SKM-1 treated with dmso at 0.1 percent for 144 hours (cell line): ENCODE measurements around the gene ARL16.

Experiments used
- DNase-seq: peaks from one replicate; lab custom pipeline; 2025; ENCODE audit not compliant: unreplicated experiment; lab: John Stamatoyannopoulos, UW

Gene ARL16

GRCh38 chr17:81647640-81648012 lies 36.0 kb downstream of the ARL16 start:
- DNase-seq: no peak

GRCh38 chr17:81646869-81647600 lies 36.6 kb downstream of the ARL16 start:
- DNase-seq: no peak

- DNase-seq: peak; percentile 9
Observed at GRCh38 chr17:81644976-81645952, 38.3 kb downstream of the ARL16 start.

DNA sequence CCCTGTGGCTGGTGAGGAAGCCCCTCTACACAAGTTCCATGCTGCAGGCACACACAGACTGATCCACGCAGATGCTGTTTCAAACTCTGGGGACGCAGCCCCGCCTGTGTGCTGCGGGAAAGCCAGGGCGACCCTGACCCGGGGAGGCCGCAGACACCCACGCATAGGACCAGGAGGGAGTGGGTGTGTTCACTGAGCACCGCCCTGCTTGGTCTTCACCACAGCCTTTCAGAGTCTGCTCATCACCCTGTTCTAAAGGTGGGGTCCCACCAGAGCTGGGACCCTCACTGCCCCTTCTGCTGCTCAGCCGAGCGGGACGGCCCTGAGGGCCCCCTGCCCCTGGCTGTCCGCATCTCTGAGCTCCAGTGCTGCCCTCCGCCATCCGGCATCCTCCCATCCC lies 39.1 kb downstream of the ARL16 start:
- no peak for DNase-seq

DNA sequence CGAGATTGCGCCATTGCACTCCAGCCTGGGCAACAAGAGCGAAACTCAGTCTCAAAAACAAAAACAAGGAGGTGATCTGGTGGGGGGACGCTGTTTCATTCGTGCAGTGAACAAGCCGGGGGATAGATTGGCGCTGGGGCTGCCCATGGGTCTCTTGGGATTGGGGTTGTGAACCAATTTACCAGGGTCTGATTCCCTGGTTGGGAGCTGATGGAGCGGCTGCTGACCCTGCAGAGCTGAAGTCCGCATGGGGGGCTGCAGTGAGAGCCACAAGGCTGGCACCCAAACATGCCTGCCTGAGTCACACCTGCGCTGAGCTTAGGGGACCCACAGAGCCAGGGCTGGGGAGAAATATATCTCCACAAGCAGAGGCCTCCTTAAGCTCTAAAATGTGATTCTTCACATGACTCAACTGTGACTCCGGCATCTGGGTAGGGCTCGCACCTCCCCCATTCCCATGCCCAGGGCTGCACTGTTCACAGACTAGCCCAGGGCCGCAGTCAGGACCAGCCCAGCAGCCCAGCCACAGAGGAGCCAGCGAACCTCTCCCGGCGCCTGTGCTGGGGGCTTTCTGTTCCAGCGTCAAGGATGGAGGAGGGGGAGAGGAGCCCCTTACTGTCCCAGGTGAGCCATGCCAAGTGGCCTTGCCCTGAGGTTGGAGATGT lies 41.6 kb downstream of the ARL16 start:
- no peak for DNase-seq

GRCh38 chr17:81640011-81640410 lies 43.6 kb downstream of the ARL16 start:
- DNase-seq: no peak

DNA sequence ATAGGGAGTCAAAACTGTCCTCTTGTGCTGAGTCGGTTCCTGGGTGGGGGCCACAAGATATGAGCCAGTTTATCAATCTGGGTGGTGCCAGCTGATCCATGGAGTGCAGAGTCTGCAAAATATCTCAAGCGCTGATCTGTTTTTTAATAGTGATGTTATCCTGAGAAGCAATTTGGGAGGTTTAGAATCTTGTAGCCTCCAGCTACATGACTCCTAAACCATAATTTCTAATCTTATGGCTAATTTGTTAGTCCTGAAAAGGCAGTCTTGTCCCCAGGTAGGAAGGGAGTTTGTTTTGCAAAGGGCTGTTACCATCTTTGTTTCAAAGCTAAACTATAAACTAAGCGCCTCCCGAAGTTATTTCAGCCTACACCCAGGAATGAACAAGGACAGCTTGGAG lies 44.9 kb downstream of the ARL16 start:
- DNase-seq: no peak

DNA sequence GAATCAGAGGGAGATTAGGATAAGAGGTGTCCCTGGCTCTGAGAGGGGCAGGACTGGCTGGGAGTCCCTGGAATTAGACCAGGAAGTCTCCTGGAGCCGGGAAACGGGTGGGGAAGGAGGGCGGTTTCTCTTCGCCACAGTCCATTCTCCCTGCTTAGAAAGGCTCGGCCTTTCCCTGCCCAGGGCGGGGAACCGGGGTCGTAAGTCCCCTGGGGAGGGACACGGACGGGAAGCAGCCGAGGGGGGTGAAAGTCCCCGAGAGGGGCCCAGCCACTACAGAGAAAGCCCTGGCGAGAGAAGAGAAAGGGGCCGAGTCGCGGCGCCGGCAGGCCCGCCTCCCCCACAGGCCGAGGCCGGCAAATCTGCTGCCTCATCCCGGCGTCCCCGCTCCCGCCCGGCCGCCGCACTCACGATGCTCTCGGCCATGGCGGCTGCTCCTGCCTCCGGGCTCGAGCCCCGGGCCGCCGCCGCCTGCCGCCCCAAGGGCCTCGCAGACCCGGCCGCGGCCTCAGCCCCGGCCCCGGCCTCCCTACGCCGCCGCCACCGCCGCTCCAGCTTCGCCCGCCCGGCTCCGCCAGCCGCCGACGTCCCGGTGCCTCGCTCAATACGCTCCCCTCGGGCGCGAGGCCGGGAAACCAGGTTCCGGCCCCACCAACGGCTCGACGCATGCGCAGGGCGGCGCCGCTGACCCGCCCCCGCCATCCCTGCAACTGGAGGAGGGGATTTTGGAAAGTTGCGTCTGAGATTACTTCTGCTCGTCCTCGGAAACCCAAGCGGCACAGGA lies 46.9 kb downstream of the ARL16 start, which contains the start of the genes NPLOC4 and TSPAN10:
NPLOC4 (minus strand) TSS at position 608 of the 784 bp plus-strand sequence; CDS start at position 426, 182 bp downstream.
TSPAN10 (plus strand) TSS at position 692 of the 784 bp plus-strand sequence. CDS start 5,217 bp downstream, outside the sequence.
- peak; percentile 84 for DNase-seq

- no peak for DNase-seq
Observed at GRCh38 chr17:81635973-81636504, 47.6 kb downstream of the ARL16 start.

GRCh38 chr17:81635431-81635830 lies 48.2 kb downstream of the ARL16 start:
- no peak for DNase-seq

DNA sequence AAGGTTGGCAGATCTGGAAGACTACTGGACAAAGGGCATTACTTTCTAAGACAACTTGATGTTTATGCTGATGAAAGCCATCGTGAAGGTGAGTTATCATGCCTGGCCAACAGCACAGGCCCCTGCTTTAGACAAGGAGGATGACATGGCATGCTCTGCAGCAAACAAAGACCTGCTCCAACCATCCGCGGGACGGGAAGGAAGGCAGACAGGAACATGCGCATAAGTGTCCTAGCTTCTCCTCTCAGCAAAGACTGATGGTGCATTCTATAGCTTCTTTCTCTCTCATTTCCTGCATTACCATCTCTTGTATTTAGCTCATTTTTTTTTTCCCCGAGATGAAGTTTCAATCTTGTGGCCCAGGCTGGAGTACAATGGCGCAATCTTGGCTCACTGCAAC lies 52.1 kb downstream of the ARL16 start:
- no peak for DNase-seq
